Panc1 (cell line): Measurements from ENCODE around the gene LDLRAD4. TPM values are rescaled to one million over a fixed set of nuclear protein-coding genes. Genes with fewer than 3 reads are reported as not detected.

Experiments used
- ATAC-seq: fragments of 200-7000 bp; cut with Tn5 transposase; 2 replicates; pipeline ENCODE4 v1.9.1; 2020; ENCODE audit warnings: mild to moderate bottlenecking, moderate library complexity
- BruUV-seq: library from RNA; stranded (reverse); fragments of 400-500 nt; replicated peaks from 2 replicates; lab custom pipeline; 2021; lab: Mats Ljungman, UMichigan
- CTCF ChIA-PET: fragments of 300-600 bp; sonication (Branson Sonifier 250); formaldehyde crosslinking; loops from one replicate; lab custom pipeline; 2022; ENCODE audit warnings: antibody characterized with exemption; lab: Charles Lee
- POLR2A ChIA-PET: fragments of 300-600 bp; sonication (Branson Sonifier 250); formaldehyde crosslinking; loops from one replicate; lab custom pipeline; 2022; ENCODE audit warnings: antibody characterized with exemption; lab: Charles Lee
- DNase-seq: peaks from one replicate; pipeline ENCODE4 v3.0.0-alpha.2; 2010; ENCODE audit warnings: low read depth, low spot score
- H3K27ac ChIP-seq: 2 replicates; pipeline ENCODE4 v1.5.1; 2011; ENCODE audit warnings: mild to moderate bottlenecking, low read length, inconsistent platforms
- H3K27me3 ChIP-seq: fragments of 200-500 bp; sonication (Bioruptor generic); 2 replicates; pipeline ENCODE4 v1.6.0; 2014; ENCODE audit warnings: low read length, inconsistent platforms; ENCODE audit not compliant: control insufficient read depth, insufficient read depth
- H3K36me3 ChIP-seq: fragments of 200-500 bp; sonication (Bioruptor generic); 2 replicates; pipeline ENCODE4 v1.5.1; 2014; ENCODE audit warnings: inconsistent platforms, mild to moderate bottlenecking, low read length, moderate library complexity; ENCODE audit not compliant: control insufficient read depth, insufficient read depth
- H3K4me1 ChIP-seq: 2 replicates; pipeline ENCODE4 v1.5.1; 2011; ENCODE audit warnings: inconsistent platforms, mild to moderate bottlenecking, low read length, moderate library complexity; ENCODE audit not compliant: control insufficient read depth, insufficient read depth
- H3K4me3 ChIP-seq, 2 experiments: 2 replicates each; pipeline ENCODE4 v1.5.1; 2011 to 2012; ENCODE audit warnings: low read depth in 2 of 2, low read length in 2 of 2, mild to moderate bottlenecking in 2 of 2, inconsistent platforms in 1 of 2, moderate library complexity in 1 of 2
- H3K9me3 ChIP-seq: fragments of 200-500 bp; sonication (Bioruptor generic); 2 replicates; pipeline ENCODE4 v1.5.1; 2014; ENCODE audit warnings: low read depth, mild to moderate bottlenecking, inconsistent platforms, low read length, moderate library complexity; ENCODE audit not compliant: control insufficient read depth, insufficient read depth
- POLR2AphosphoS5 ChIP-seq: IDR thresholded peaks from 2 replicates; pipeline ENCODE4 v1.6.1; 2012; ENCODE audit warnings: mild to moderate bottlenecking, low read depth, low read length, moderate library complexity
- SIN3A ChIP-seq: IDR thresholded peaks from 2 replicates; pipeline ENCODE4 v1.6.1; 2012; ENCODE audit warnings: low read depth, mild to moderate bottlenecking, low read length, moderate library complexity, borderline replicate concordance; ENCODE audit not compliant: insufficient read depth
- TCF7L2 ChIP-seq: IDR thresholded peaks from 2 replicates; pipeline ENCODE4 v1.6.1; 2011; ENCODE audit warnings: mild to moderate bottlenecking, low read depth, low read length, inconsistent platforms
- in situ Hi-C: cut with HindIII; loops from 2 replicates; pipeline ENCODE4 v1.10.0; 2016; ENCODE audit warnings: low sequenced_read_pairs, low pct_unique_long_range_greater_than_20kb
- intact Hi-C: fragments of 100-400 bp; cut with micrococcal nuclease; formaldehyde crosslinking; loops from one replicate; pipeline ENCODE4 v1.10.0; 2022; ENCODE audit not compliant: unreplicated experiment
- total RNA-seq: library from RNA; stranded (reverse); gene quantifications from one replicate; pipeline ENCODE4 v1.2.1, GENCODE V29; 2021; ENCODE audit not compliant: unreplicated experiment
- TF ChIP-seq, protein P1 (sequence below), 2 experiments: IDR thresholded peaks; 2 replicates each; pipeline ENCODE4 v1.6.1; 2011 to 2012; ENCODE audit warnings: low read depth in 2 of 2, control low read depth in 1 of 2, low read length in 1 of 2, mild to moderate bottlenecking in 1 of 2, moderate library complexity in 1 of 2; ENCODE audit not compliant: insufficient read depth in 1 of 2
- TF ChIP-seq, protein P2 (sequence below): fragments of 450-650 bp; IDR thresholded peaks from 2 replicates; pipeline ENCODE4 v1.5.1; 2017; ENCODE audit warnings: mild to moderate bottlenecking

LDLRAD4 gene
- total RNA-seq, 1 experiment from 2014 or later = 0.28 TPM

DNA sequence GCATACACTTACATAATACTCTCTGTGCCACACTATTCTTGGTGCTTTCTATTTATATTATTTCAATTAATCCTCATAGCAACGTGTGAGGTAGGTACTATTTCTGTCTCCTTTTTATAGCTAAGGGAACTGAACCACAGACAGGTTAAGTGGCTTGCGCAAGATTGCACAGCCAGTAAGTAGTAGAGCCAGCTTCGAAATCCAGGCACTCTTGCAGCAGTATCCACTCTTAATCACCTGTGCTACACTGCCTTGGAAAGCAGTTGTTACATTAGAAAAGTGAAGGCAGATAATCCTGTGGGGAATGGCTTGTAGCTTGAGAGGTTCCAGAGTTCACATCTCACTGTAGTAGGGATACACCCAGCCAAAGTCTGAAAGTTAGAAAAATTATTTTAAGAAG, 198.3 kb downstream of the LDLRAD4 start:
- no peak for ATAC-seq
- ChIA-PET CTCF (no interaction called here), POLR2A (interaction anchor here (0.9 kb wide), 1 partner anchor 65 kb away, joined by 5 read pairs; no protein-coding TSS in a partner anchor)
- intact Hi-C loops = no loop called here
- in situ Hi-C loops = no loop called here
- Histone ChIP-seq H3K27ac (no peak overlapping the region), H3K36me3 (no peaks in the 10 kb centered on the region), H3K9me3 (no peaks in the 10 kb centered on the region), H3K4me1 (no peaks in the 10 kb centered on the region), H3K27me3 (no peaks in the 10 kb centered on the region), H3K4me3 (no peak overlapping the region)
- TF ChIP-seq SIN3A (no peak), TCF7L2 (no peak), POLR2AphosphoS5 (no peak)
- TF ChIP-seq, protein P1, sequence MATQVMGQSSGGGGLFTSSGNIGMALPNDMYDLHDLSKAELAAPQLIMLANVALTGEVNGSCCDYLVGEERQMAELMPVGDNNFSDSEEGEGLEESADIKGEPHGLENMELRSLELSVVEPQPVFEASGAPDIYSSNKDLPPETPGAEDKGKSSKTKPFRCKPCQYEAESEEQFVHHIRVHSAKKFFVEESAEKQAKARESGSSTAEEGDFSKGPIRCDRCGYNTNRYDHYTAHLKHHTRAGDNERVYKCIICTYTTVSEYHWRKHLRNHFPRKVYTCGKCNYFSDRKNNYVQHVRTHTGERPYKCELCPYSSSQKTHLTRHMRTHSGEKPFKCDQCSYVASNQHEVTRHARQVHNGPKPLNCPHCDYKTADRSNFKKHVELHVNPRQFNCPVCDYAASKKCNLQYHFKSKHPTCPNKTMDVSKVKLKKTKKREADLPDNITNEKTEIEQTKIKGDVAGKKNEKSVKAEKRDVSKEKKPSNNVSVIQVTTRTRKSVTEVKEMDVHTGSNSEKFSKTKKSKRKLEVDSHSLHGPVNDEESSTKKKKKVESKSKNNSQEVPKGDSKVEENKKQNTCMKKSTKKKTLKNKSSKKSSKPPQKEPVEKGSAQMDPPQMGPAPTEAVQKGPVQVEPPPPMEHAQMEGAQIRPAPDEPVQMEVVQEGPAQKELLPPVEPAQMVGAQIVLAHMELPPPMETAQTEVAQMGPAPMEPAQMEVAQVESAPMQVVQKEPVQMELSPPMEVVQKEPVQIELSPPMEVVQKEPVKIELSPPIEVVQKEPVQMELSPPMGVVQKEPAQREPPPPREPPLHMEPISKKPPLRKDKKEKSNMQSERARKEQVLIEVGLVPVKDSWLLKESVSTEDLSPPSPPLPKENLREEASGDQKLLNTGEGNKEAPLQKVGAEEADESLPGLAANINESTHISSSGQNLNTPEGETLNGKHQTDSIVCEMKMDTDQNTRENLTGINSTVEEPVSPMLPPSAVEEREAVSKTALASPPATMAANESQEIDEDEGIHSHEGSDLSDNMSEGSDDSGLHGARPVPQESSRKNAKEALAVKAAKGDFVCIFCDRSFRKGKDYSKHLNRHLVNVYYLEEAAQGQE (IDR thresholded peaks at IDR 0.05; ENCODE audit: insufficient read depth in 1 of 2, low read depth in 2 of 2, low read length in 1 of 2) = no peak
- TF ChIP-seq, protein P2, sequence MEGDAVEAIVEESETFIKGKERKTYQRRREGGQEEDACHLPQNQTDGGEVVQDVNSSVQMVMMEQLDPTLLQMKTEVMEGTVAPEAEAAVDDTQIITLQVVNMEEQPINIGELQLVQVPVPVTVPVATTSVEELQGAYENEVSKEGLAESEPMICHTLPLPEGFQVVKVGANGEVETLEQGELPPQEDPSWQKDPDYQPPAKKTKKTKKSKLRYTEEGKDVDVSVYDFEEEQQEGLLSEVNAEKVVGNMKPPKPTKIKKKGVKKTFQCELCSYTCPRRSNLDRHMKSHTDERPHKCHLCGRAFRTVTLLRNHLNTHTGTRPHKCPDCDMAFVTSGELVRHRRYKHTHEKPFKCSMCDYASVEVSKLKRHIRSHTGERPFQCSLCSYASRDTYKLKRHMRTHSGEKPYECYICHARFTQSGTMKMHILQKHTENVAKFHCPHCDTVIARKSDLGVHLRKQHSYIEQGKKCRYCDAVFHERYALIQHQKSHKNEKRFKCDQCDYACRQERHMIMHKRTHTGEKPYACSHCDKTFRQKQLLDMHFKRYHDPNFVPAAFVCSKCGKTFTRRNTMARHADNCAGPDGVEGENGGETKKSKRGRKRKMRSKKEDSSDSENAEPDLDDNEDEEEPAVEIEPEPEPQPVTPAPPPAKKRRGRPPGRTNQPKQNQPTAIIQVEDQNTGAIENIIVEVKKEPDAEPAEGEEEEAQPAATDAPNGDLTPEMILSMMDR = no peak
- DNase-seq = no peak
- BruUV-seq = no TSS peak

DNA sequence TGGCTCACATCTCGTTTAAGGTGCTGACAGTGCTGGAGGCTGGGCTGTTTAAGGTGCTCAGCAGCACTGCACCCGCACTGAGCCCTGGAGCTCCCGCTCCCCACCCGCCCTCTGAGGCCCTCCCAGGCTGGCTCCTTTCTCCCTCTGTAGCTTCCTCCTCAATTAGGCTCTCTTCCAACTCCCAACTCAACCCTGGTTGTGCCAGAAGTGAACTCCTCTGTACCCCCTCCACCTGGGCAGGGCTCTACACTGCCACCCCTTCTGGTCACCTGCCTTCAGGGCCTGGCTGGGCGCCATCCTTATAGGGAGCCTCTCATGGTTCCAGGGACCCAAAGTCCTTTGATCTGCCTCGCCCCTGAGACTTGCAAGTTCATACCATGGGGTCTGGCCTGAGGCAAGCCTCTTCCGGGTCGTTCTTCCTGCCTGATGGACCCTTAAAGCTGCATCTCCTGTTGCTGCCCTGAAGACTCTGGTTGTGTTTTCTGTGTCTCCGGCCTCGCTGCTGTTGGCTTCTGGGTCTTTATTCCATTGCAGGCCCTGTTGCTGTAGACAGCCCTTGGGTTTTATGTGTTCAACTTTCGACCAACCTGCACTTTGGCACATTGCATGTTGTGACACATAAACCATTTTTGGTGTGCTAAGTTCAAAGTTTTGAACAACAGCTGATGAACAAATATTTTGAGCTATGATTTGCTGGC, 199.6 kb downstream of the LDLRAD4 start:
- BruUV-seq = no TSS peak
- Histone ChIP-seq H3K4me3 (no peak overlapping the region), H3K27ac (no peak overlapping the region), H3K4me1 (no peaks in the 10 kb centered on the region), H3K9me3 (no peaks in the 10 kb centered on the region), H3K36me3 (no peaks in the 10 kb centered on the region), H3K27me3 (no peaks in the 10 kb centered on the region)
- intact Hi-C loops = no loop called here
- no peak for ATAC-seq
- TF ChIP-seq TCF7L2 (no peak), POLR2AphosphoS5 (no peak), SIN3A (no peak)
- TF ChIP-seq, protein P2 = no peak
- TF ChIP-seq, protein P1 (IDR thresholded peaks at IDR 0.05; ENCODE audit: insufficient read depth in 1 of 2, low read depth in 2 of 2, low read length in 1 of 2) = no peak
- DNase-seq = no peak
- CTCF ChIA-PET = no interaction called here
- POLR2A ChIA-PET = interaction anchor here (0.7 kb wide), 1 partner anchor 244 kb away, joined by 3 read pairs; no protein-coding TSS in a partner anchor
- in situ Hi-C loops = no loop called here
